Stimulated activated CD8-positive, alpha-beta memory T cell treated with anti-CD3 and anti-CD28 coated beads, Interleukin-2, amount 100 ng/mL, for 1 hour (primary cell): ENCODE data around the gene SSX3.
"Not testable (repeated sequence)": the region's sequence is repeated elsewhere in the genome, so short reads cannot be mapped to it uniquely, and the experiment has no call there.

Experiments
- DNase-seq, 2 donors: peaks; one replicate each; pipeline ENCODE4 v3.0.0-alpha.2; 2020; ENCODE audit warnings: low read depth in 2 of 2

The SSX3 gene, protein sequence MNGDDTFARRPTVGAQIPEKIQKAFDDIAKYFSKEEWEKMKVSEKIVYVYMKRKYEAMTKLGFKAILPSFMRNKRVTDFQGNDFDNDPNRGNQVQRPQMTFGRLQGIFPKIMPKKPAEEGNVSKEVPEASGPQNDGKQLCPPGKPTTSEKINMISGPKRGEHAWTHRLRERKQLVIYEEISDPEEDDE

DNA sequence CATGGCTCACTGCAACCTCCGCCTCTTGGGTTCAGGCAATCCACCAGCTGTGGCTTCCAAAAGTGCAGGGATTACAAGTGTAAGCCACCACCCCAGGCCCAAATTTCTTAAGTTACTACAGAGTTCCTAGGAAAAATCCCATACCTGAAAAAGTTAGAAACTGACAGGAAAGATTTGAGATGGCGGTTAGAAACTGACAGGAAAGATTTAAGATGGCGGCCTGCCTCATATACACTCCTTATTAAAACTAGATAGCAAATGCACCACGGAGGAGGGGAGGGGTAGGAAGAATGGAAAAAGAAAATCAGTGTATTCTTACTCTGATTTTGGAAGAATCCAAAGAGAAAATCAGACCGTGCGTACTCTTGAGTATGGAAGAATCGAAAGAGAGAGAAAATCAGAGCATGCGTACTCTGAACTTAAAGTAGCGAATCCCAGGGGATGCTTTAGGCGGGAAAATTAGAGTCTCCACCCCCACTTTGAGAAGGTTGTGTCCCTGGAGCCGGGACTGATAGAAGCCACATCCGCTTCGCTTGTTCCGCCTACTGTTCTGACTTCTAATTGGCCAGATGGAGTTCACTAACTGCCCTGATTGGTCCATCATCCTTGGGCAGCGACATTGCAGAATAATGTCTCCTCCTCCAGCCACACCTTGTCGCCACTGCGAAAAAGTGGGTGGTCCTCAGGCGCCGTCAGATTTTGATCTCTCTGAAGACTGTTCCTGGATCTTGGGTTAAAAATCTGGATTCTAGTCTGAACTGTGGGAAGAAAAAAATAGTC lies at the start of gene SSX3:
Gene SSX3, minus strand, starts transcription at position 389 of the 780 bp plus-strand sequence. CDS start 1,454 bp downstream, outside the sequence.
- DNase-seq = not testable (repeated sequence)

DNA sequence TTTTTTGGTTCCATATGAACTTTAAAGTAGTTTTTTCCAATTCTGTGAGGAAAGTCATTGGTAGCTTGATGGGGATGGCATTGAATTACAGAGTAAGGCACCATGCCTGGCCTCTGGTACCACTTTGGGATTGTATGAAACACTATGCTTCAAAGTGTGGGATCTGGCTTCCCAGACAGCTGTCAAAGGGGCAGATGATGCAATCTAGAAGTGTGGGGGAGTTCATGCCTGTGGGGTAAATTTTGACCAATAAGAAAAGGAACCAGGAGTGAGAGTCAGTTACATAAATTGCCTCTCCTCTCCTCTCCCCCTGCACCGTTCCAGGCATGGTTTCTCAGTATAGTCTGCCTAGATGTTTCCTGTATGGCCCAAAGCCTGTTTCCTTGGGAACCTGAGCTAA lies 41.3 kb upstream of the SSX3 start:
- not testable (repeated sequence) for DNase-seq

DNA sequence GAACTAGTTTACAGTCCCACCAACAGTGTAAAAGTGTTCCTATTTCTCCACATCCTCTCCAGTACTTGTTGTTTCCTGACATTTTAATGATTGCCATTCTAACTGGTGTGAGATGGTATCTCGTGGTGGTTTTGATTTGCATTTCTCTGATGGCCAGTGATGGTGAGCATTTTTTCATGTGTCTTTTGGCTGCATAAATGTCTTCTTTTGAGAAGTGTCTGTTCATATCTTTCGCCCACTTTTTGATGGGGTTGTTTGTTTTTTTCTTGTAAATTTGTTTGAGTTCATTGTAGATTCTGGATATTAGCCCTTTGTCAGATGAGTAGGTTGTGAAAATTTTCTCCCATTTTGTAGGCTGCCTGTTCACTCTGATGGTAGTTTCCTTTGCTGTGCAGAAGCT lies 40.4 kb upstream of the SSX3 start:
- not testable (repeated sequence) for DNase-seq

DNA sequence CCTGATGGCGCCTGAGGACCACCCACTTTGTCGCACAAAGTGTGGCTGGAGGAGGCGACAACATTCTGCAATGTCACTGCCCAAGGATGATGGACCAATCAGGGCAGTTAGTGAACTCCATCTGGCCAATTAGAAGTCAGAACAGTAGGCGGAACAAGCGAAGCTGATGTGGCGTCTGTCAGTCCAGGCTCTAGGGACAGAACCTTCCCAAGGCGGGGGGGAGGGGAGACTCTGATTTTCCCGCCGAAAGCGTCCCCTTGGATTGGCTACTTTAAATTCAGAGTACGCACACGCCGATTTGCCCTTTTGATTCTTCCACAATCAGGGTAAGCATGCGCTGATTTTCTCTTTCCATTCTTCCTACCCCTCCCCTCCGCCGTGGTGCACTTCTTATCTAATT lies 26.7 kb upstream of the SSX3 start, which contains the start of gene SSX4:
Gene SSX4, plus strand, starts transcription at position 301 of the 400 bp plus-strand sequence. CDS start 515 bp downstream, outside the sequence.
- DNase-seq = not testable (repeated sequence)

DNA sequence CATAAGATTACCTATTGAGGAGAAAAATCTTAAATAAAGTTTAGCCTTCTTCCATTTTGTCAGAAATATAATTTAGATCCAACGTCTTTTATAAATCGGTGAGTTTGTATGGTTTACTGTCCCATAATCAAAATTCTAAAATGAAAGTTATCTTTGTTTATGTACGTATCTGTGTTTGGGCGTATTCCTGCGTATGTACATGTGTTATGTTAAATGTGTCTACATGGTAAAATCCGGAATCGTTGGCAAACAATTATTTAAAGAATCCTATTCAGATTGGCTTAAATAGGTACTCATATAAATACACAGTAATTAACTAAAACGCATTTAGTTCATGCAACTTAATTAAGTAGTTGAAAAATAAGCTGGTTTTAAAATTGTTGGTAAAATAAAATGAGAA lies 13.9 kb upstream of the SSX3 start:
- not testable (repeated sequence) for DNase-seq

DNA sequence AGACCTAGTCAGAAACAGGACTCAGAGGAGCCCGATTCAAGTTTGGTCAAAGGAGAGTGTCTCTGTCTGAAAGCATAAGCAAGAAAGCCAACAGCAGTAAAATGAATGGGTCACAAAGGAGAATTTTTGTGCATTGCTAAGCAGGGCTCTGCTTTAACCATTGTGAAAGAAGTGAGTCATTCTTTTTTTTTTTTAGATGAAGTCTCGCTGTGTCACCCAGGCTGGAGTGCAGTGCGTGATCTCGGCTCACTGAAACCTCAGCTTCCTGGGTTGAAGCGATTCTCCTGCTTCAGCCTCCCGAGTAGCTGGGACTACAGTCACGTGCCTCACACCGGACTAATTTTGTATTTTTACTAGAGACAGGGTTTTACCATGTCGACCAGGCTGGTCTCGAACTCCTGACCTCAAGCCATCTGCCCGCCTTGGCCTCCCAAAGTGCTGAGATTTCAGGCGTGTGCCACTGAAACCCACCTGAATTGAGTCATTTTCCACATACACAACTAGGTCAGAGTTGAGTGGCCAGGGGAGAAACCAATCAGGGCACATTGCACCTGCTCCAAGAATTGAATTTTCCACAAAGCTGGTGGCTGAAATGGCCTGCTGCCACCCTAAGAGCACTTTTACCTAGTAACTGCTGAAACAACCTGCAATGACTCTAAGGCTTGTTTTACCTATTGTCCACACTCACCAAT lies 11.4 kb upstream of the SSX3 start:
- not testable (repeated sequence) for DNase-seq

DNA sequence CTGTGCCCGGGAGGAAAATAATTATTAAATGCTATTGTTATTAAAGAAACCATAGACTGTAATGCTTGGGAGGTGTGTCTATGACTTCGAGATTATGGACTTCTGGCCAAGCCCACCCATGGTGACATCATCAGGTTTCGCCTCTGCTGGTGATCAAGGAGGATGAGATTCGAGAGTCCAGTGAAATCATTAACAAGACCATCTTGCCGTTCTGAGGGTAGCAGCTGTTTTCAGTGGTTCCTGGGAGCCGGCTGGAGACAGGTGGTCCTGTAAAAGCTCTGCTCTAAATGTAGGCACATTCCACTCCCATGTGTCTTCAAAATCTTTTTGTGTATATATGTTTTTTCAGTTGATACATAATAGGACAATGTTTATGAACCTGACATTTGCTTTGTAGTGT lies 2.8 kb upstream of the SSX3 start:
- not testable (repeated sequence) for DNase-seq

DNA sequence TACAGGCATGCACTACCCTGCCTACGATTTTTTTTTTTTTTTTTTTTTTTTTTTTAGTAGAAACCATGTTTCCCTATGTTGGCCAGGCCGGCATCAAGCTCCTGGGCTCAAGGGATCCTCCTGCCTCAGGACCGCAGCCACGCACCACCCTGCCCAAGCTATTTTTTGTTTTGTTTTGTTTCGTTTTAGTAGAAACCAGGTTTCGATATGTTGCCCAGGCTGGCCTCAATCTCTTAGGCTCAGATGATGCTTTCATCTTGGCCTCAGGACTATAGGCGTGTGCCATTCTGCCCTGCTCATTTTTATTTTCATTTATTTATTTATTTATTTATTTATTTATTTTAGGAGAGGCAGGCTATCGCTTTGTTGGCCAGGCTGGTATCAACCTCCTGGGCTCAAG lies 1.2 kb upstream of the SSX3 start:
- DNase-seq = no peak

DNA sequence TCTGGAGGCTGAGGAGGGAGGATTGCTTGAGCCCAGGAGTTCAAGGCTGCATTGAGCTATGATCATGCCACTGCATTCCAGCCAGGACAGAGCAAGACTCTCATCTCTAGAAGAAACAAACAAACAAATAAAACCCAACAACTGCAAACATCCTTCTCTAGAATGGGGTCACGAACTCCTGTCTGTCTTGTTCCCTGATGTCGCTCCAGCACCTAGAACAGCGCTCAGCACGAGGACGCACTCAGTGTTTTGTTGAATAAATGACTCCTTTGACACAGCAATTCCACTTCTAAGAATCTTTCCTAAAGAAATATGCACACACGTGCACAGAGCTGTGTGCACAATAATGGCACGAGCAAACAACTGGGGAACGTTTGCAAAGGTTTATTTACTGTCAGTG lies 10.4 kb downstream of the SSX3 start:
- DNase-seq = not testable (repeated sequence)

DNA sequence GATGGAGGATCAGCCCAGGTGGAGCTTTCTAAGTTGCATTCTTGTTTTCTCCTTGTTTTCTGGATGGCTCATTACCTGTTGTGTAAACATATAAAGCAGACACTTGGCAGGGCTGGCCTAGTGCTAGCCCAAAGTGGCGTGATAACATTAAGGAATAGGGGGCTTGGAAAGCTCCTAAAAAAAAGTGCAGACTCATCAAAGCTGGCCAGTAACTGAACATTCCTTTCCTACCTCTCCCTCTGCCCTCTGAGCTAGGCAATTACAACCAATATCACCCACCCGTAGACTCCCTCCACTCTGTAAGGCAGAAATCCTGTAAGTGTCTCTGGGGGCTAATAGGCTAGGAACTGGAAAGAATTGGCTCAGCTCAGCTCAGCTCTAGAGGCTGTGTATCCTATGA lies 42.5 kb downstream of the SSX3 start:
- not testable (repeated sequence) for DNase-seq

DNA sequence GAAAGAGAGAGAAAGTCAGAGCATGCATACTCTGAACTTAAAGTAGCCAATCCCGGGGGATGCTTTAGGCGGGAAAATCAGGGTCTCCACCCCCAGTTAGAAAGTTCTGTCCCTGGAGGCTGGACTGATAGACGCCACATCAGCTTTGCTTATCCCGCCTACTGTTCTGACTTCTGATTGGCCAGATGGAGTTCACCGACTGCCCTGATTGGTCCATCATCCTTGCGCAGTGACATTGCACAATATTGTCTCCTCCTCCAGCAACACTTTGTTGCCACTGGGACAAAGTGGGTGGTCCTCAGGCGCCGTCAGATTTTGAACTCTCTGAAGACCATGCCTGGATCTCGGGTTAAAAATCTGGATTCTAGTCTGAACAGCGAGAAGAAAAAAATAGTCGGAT lies 50.3 kb downstream of the SSX3 start:
- no peak for DNase-seq
